Neural progenitor cell (in vitro differentiated cells): ENCODE results near the gene MGLL.

ENCODE experiments used
- EZH2phosphoT487 ChIP-seq: fragments of 200-600 bp; sonication (generic); IDR thresholded peaks from 2 replicates; pipeline ENCODE4 v1.6.1; 2017; ENCODE audit warnings: antibody characterized with exemption
- TF ChIP-seq, protein P1 (sequence below): fragments of 200-600 bp; sonication (generic); IDR thresholded peaks from 2 replicates; pipeline ENCODE4 v1.5.1; 2017; ENCODE audit warnings: antibody characterized with exemption, mild to moderate bottlenecking

DNA sequence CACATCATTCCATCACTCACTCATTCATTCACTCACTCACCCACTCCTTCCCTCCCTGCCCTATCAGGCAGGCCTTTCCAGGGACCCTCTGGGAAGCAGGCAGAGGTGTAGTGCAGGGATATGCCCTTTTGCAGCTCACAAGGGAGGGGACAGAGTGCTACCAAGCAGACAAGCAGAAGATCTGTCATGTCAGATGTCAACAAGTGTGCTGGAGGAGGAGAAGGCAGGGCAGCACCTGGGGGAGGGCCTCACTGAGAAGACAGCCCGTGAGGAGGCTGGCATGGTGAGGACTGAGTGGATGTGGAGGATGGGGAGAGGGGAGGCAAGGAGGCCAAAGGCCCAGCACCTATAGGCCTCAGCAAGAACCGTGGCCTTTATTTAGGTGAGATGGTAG, 134.3 kb downstream of the MGLL start:
- TF ChIP-seq, protein P1, sequence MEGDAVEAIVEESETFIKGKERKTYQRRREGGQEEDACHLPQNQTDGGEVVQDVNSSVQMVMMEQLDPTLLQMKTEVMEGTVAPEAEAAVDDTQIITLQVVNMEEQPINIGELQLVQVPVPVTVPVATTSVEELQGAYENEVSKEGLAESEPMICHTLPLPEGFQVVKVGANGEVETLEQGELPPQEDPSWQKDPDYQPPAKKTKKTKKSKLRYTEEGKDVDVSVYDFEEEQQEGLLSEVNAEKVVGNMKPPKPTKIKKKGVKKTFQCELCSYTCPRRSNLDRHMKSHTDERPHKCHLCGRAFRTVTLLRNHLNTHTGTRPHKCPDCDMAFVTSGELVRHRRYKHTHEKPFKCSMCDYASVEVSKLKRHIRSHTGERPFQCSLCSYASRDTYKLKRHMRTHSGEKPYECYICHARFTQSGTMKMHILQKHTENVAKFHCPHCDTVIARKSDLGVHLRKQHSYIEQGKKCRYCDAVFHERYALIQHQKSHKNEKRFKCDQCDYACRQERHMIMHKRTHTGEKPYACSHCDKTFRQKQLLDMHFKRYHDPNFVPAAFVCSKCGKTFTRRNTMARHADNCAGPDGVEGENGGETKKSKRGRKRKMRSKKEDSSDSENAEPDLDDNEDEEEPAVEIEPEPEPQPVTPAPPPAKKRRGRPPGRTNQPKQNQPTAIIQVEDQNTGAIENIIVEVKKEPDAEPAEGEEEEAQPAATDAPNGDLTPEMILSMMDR, result no peak
- TF ChIP-seq EZH2phosphoT487, result no peak
